ENCODE results near the gene SETD7. TPM values are rescaled to one million over a fixed set of nuclear protein-coding genes. Genes with fewer than 3 reads are reported as not detected.

SETD7 gene
- total and polyA plus RNA-seq, 2 of the 8 experiments (the other 6 are each of a cell fraction or from before 2014, with no cell fraction given) = 1.5 to 4.6 TPM

- no peak overlapping the region for H3K18ac ChIP-seq (ENCODE audit: extremely low read depth, low read length)
- no peak overlapping the region for H2AFZ ChIP-seq (ENCODE audit: low read length)
- H4K91ac ChIP-seq (replicated peaks; ENCODE audit: insufficient read length, low read length) = no peak overlapping the region
- H4K20me1 ChIP-seq (replicated peaks in 1 of 2; ENCODE audit: control insufficient read depth in 1 of 2, insufficient read depth in 2 of 2, low read length in 2 of 2) = peaks cover 0 to 2% of the 10 kb centered on the region in 2 experiments
- no peak overlapping the region for H3K56ac ChIP-seq (replicated peaks; ENCODE audit: insufficient read length, low read depth, low read length)
- TF ChIP-seq TEAD4 (IDR thresholded peaks at IDR 0.05; ENCODE audit: low read depth, low read length) = no peak
- TF ChIP-seq EGR1 (IDR thresholded peaks at IDR 0.05; ENCODE audit: borderline replicate concordance, low read depth, low read length) = no peak
- no peak for TF ChIP-seq GTF2F1 (IDR thresholded peaks at IDR 0.05; ENCODE audit: borderline replicate concordance, low read depth, low read length)
- no peak for TF ChIP-seq CTCF (IDR thresholded peaks at IDR 0.05; ENCODE audit: control extremely low read depth in 1 of 3, insufficient read depth in 1 of 3, low read depth in 1 of 3, low read length in 3 of 3)
- TF ChIP-seq YY1 (IDR thresholded peaks at IDR 0.05; ENCODE audit: low read depth, low read length) = no peak
- no peak for TF ChIP-seq POLR2AphosphoS5 (IDR thresholded peaks at IDR 0.05; ENCODE audit: low read depth, low read length)
- no peak for TF ChIP-seq CEBPB (IDR thresholded peaks at IDR 0.05; ENCODE audit: low read depth, low read length)
- no peak for TF ChIP-seq BACH1 (IDR thresholded peaks at IDR 0.05; ENCODE audit: low read length)
- no peak overlapping the region for H3K9ac ChIP-seq (replicated peaks in 1 of 4; ENCODE audit: extremely low read depth in 1 of 4, low read depth in 3 of 4, low read length in 3 of 4)
- H4K8ac ChIP-seq (ENCODE audit: extremely low read depth, insufficient read depth, low read length) = no peak overlapping the region
- H3K27ac ChIP-seq (ENCODE audit: low read depth, low read length) = no peak overlapping the region
- H3K4ac ChIP-seq (replicated peaks; ENCODE audit: insufficient read length, low read depth, low read length) = no peak overlapping the region
- no peak overlapping the region for H3K14ac ChIP-seq (ENCODE audit: insufficient read length)
- FAIRE-seq (no peak), DNase-seq (ENCODE audit: low read depth in 1 of 2, low spot score in 2 of 2) (no peak)
- H3K4me2 ChIP-seq (ENCODE audit: insufficient read depth in 1 of 2, low read depth in 2 of 2, low read length in 2 of 2) = no peak overlapping the region
- POLR2A ChIA-PET (ENCODE audit: partially characterized antibody) = no interaction called here
- H2BK12ac ChIP-seq (ENCODE audit: low read depth, low read length) = no peak overlapping the region
- H2BK15ac ChIP-seq (ENCODE audit: low read length) = no peak overlapping the region
- no peaks in the 10 kb centered on the region for H3K9me3 ChIP-seq (ENCODE audit: insufficient read depth in 2 of 2, low read depth in 1 of 2, low read length in 1 of 2)
- WGBS, 2 experiments (ENCODE audit: extremely low coverage in 1 of 2, insufficient coverage in 1 of 2, insufficient read length in 1 of 2, insufficient replicate concordance in 2 of 2, low coverage in 1 of 2, low lambda C conversion rate in 2 of 2, missing lambda C conversion rate in 1 of 2) = 91% methylated on average over 4 of the region's 4 CpGs; no CpG with 5 or more reads in 1 of the 2 experiments
- no peak overlapping the region for H2BK120ac ChIP-seq (replicated peaks; ENCODE audit: low read depth, low read length)
- no peaks in the 10 kb centered on the region for H3K79me1 ChIP-seq (ENCODE audit: low read depth, low read length)
- H4K5ac ChIP-seq (ENCODE audit: insufficient read length, low read depth, low read length) = no peak overlapping the region
- no peak overlapping the region for H2BK5ac ChIP-seq (ENCODE audit: low read depth, low read length)
- no peak overlapping the region for H2BK20ac ChIP-seq (ENCODE audit: low read length)
- H3K23ac ChIP-seq (ENCODE audit: insufficient read length) = no peak overlapping the region
- no peaks in the 10 kb centered on the region for H3K23me2 ChIP-seq (ENCODE audit: low read depth, low read length)
- H2AK5ac ChIP-seq (ENCODE audit: low read depth, low read length) = no peak overlapping the region
- H3K4me1 ChIP-seq (replicated peaks in 1 of 4; ENCODE audit: control insufficient read depth in 3 of 4, insufficient read depth in 4 of 4, low read length in 3 of 4) = peaks cover 0 to 4% (median 0%) of the 10 kb centered on the region in 4 experiments; a peak in 2 of 7 replicates
- peaks cover 1 to 9% (median 6%) of the 10 kb centered on the region in 4 experiments; a peak in 6 of 7 replicates for H3K27me3 ChIP-seq (replicated peaks in 1 of 4; ENCODE audit: control insufficient read depth in 3 of 4, extremely low read depth in 1 of 4, insufficient read depth in 3 of 4, low read length in 3 of 4)
- CTCF ChIA-PET (ENCODE audit: partially characterized antibody) = interaction anchor here (1.0 to 9.1 kb wide), 11 partner anchors 13 to 77 kb away, joined by 3 to 43 read pairs (median 5); no protein-coding TSS in a partner anchor
- H3K79me2 ChIP-seq (ENCODE audit: control insufficient read depth in 1 of 2, insufficient read depth in 2 of 2, low read length in 2 of 2) = no peaks in the 10 kb centered on the region
- H3K36me3 ChIP-seq (ENCODE audit: control insufficient read depth in 2 of 4, insufficient read depth in 4 of 4, low read length in 3 of 4) = no peaks in the 10 kb centered on the region
- H3K4me3 ChIP-seq (ENCODE audit: extremely low read depth in 1 of 4, insufficient read depth in 2 of 4, low read depth in 3 of 4, low read length in 4 of 4) = no peak overlapping the region
Observed at GRCh38 chr4:139582044-139582443, 26.0 kb upstream of the SETD7 start.

All from H1 (cell line).